Neural cell (in vitro differentiated cells): ENCODE data around the gene OMG. TPM values are rescaled to one million over a fixed set of nuclear protein-coding genes. Genes with fewer than 3 reads are reported as not detected.

Experiments used
- H2AFZ ChIP-seq: fragments of 200-600, 300-800 bp; sonication (generic), shearing (Covaris generic); 2 replicates; pipeline ENCODE4 v1.6.0; 2014; ENCODE audit warnings: low read depth, mild to moderate bottlenecking, antibody characterized with exemption, low read length, moderate library complexity
- H3F3A ChIP-seq: fragments of 200-600 bp; shearing (Covaris generic); 2 replicates; pipeline ENCODE4 v1.6.1; 2016; ENCODE audit warnings: mild to moderate bottlenecking, moderate library complexity, mixed read lengths, antibody characterized with exemption, low read length; ENCODE audit not compliant: insufficient read depth, poor library complexity, severe bottlenecking
- H3K27ac ChIP-seq: fragments of 200-600, 300-800 bp; sonication (generic), shearing (Covaris generic); 2 replicates; pipeline ENCODE4 v1.5.1; 2014; ENCODE audit warnings: mild to moderate bottlenecking, low read length, moderate library complexity
- H3K27me3 ChIP-seq: fragments of 300-800, 200-600 bp; sonication (generic), shearing (Covaris generic); 2 replicates; pipeline ENCODE4 v1.6.0; 2014; ENCODE audit warnings: mild to moderate bottlenecking, low read depth, low read length, moderate library complexity; ENCODE audit not compliant: insufficient read depth
- H3K36me3 ChIP-seq: fragments of 300-800, 200-600 bp; sonication (generic), shearing (Covaris generic); 2 replicates; pipeline ENCODE4 v1.5.1; 2014; ENCODE audit warnings: mild to moderate bottlenecking, antibody characterized with exemption, low read length, moderate library complexity; ENCODE audit not compliant: insufficient read depth
- H3K4me2 ChIP-seq: fragments of 300-800, 200-600 bp; sonication (generic), shearing (Covaris generic); 2 replicates; pipeline ENCODE4 v1.6.0; 2014; ENCODE audit warnings: mild to moderate bottlenecking, low read length
- H3K4me3 ChIP-seq: fragments of 300-800, 200-600 bp; sonication (generic), shearing (Covaris generic); 2 replicates; pipeline ENCODE4 v1.5.1; 2014; ENCODE audit warnings: mild to moderate bottlenecking, low read length, moderate library complexity
- H3K79me2 ChIP-seq: fragments of 200-600 bp; shearing (Covaris generic); replicated peaks from 2 replicates; pipeline ENCODE4 v1.6.0; 2014; ENCODE audit warnings: mild to moderate bottlenecking, low read length, moderate library complexity; ENCODE audit not compliant: insufficient read depth
- H3K9ac ChIP-seq: fragments of 300-800, 200-600 bp; sonication (generic), shearing (Covaris generic); 2 replicates; pipeline ENCODE4 v1.6.1; 2016; ENCODE audit warnings: mild to moderate bottlenecking, low read length, mixed read lengths
- H3K9me2 ChIP-seq: fragments of 200-600 bp; shearing (Covaris generic); 2 replicates; pipeline ENCODE4 v1.6.1; 2016; ENCODE audit warnings: mild to moderate bottlenecking, low read length, mixed read lengths; ENCODE audit not compliant: insufficient read depth
- H3K9me3 ChIP-seq: fragments of 200-600, 300-800 bp; sonication (generic), shearing (Covaris generic); 2 replicates; pipeline ENCODE4 v1.6.1; 2016; ENCODE audit warnings: mild to moderate bottlenecking, mixed run types, low read length, moderate library complexity, mixed read lengths
- H4K20me1 ChIP-seq: fragments of 200-600 bp; shearing (Covaris generic); 2 replicates; pipeline ENCODE4 v1.6.1; 2016; ENCODE audit warnings: mild to moderate bottlenecking, mixed run types; ENCODE audit not compliant: insufficient read depth
- CTCF ChIP-seq: fragments of 450-650 bp; IDR thresholded peaks from 2 replicates; pipeline ENCODE4 v1.5.1; 2014; ENCODE audit warnings: antibody characterized with exemption, mild to moderate bottlenecking, moderate library complexity; ENCODE audit not compliant: poor library complexity, severe bottlenecking
- EP300 ChIP-seq: fragments of 450-650 bp; conservative IDR thresholded peaks from 2 replicates; pipeline ENCODE4 v1.6.1; 2014; ENCODE audit warnings: antibody characterized with exemption, mild to moderate bottlenecking, moderate library complexity; ENCODE audit not compliant: poor library complexity, severe bottlenecking
- EZH2 ChIP-seq: fragments of 200-600, 300-800 bp; shearing (Covaris generic), sonication (generic); IDR thresholded peaks from 2 replicates; pipeline ENCODE4 v1.6.1; 2014; ENCODE audit warnings: antibody characterized with exemption, low read length, borderline replicate concordance, mild to moderate bottlenecking; ENCODE audit not compliant: insufficient read depth, poor library complexity, severe bottlenecking
- MXI1 ChIP-seq: fragments of 450-650 bp; conservative IDR thresholded peaks from 2 replicates; pipeline ENCODE4 v1.6.1; 2014; ENCODE audit warnings: antibody characterized with exemption, mild to moderate bottlenecking; ENCODE audit not compliant: poor library complexity, severe bottlenecking
- POLR2AphosphoS5 ChIP-seq: IDR thresholded peaks from 2 replicates; pipeline ENCODE4 v1.6.1; 2012
- RAD21 ChIP-seq: fragments of 450-650 bp; conservative IDR thresholded peaks from 2 replicates; pipeline ENCODE4 v1.6.1; 2014; ENCODE audit warnings: antibody characterized with exemption, mild to moderate bottlenecking, moderate library complexity
- REST ChIP-seq: IDR thresholded peaks from 2 replicates; pipeline ENCODE4 v1.6.1; 2012; ENCODE audit warnings: borderline replicate concordance
- SMC3 ChIP-seq: fragments of 450-650 bp; conservative IDR thresholded peaks from 2 replicates; pipeline ENCODE4 v1.6.1; 2014; ENCODE audit warnings: antibody characterized with exemption, mild to moderate bottlenecking, moderate library complexity; ENCODE audit not compliant: poor library complexity
- TAF1 ChIP-seq: IDR thresholded peaks from 2 replicates; pipeline ENCODE4 v1.6.1; 2012; ENCODE audit warnings: low read depth
- polyA plus RNA-seq: library from polyadenylated mRNA; depleted of rRNA; stranded (reverse); fragments of >200 nt; gene quantifications from 2 replicates; pipeline ENCODE4 v1.2.3, GENCODE V29; 2014

The OMG gene
- polyA plus RNA-seq, 1 donor from 2014 or later: not detected

- TF ChIP-seq EP300 (no peak), TAF1 (no peak), CTCF (no peak), SMC3 (no peak), RAD21 (no peak), EZH2 (no peak), MXI1 (no peak), REST (no peak), POLR2AphosphoS5 (no peak)
- no peaks in the 10 kb centered on the region for H4K20me1 ChIP-seq
- no peaks in the 10 kb centered on the region for H3K79me2 ChIP-seq
- H3F3A ChIP-seq: no peaks in the 10 kb centered on the region
- no peaks in the 10 kb centered on the region for H3K9me3 ChIP-seq
- H3K9ac ChIP-seq: no peak overlapping the region
- H3K4me3 ChIP-seq: no peak overlapping the region
- no peaks in the 10 kb centered on the region for H3K27me3 ChIP-seq
- no peaks in the 10 kb centered on the region for H3K9me2 ChIP-seq
- H3K4me2 ChIP-seq: no peak overlapping the region
- peaks cover 8% of the 10 kb centered on the region for H3K36me3 ChIP-seq
- no peak overlapping the region for H2AFZ ChIP-seq
- no peak overlapping the region for H3K27ac ChIP-seq
Measured at GRCh38 chr17:31321966-31322365, 24.9 kb upstream of the OMG start.

- Histone ChIP-seq H3K27ac (no peak within 1 kb of the TSS), H3K79me2 (no peaks in the 10 kb centered on the region), H3F3A (no peaks in the 10 kb centered on the region), H3K9ac (no peak within 1 kb of the TSS), H3K27me3 (no peaks in the 10 kb centered on the region), H3K9me3 (no peaks in the 10 kb centered on the region), H3K9me2 (no peaks in the 10 kb centered on the region), H2AFZ (no peak within 1 kb of the TSS), H3K4me2 (no peak within 1 kb of the TSS), H3K36me3 (peaks cover 8% of the 10 kb centered on the region), H4K20me1 (no peaks in the 10 kb centered on the region), H3K4me3 (no peak within 1 kb of the TSS)
- TF ChIP-seq EP300 (no peak), RAD21 (no peak), MXI1 (no peak), REST (no peak), POLR2AphosphoS5 (no peak), TAF1 (no peak), EZH2 (no peak), CTCF (no peak), SMC3 (no peak)
Measured at GRCh38 chr17:31321481-31321880, 24.4 kb upstream of the OMG start, which contains the start of gene EVI2A. Gene EVI2A, minus strand, starts transcription at chr17:31321622. Its CDS starts 2,609 bp downstream, at chr17:31319013.
